ENCODE measurements around the gene CEP41. TPM values are rescaled to one million over a fixed set of nuclear protein-coding genes. Genes with fewer than 3 reads are reported as not detected.
A peak's percentile ranks its signal among the peaks of the same experiment; 100 is the strongest.

CEP41 gene
- polyA plus RNA-seq, 1 donor from 2014 or later, result 47.0 TPM

DNA sequence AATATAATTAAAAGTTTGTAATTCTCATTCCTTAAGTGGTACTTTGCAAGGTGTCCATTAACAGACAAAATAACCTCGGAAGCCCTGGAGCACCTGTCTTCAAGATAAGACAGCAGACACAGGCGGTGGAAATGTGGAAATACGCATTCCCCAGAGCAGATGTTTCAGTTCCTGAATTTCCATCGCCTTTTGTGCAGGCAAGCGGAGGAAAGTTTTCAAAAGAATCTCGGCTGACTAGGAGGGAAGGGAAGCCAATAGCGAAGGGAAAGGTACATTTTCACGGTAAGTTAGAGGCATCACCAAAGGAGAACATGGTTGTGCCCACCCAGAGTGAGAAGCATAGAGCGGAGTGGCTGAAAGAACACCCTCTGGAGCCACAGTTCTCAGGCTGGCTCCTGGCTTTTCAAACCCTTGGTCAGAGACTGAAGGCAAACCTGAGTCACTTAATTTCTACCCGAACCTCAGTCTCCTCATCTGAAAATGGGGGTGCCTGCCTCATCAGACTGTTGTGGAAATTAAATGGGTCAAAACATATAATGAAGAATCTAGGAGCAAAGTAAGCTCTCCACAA is 46.9 kb downstream of the CEP41 start:
- no peaks in the 10 kb centered on the region for H3K9me2 ChIP-seq (ENCODE audit: insufficient read depth, low read length)
- no peak for TF ChIP-seq POLR2AphosphoS5 (IDR thresholded peaks at IDR 0.05)
- no peak for TF ChIP-seq EP300 (conservative IDR thresholded peaks at IDR 0.05; ENCODE audit: poor library complexity, severe bottlenecking)
- no peak for TF ChIP-seq EZH2 (IDR thresholded peaks at IDR 0.05; ENCODE audit: borderline replicate concordance, insufficient read depth, low read length, poor library complexity, severe bottlenecking)
- TF ChIP-seq MXI1 (conservative IDR thresholded peaks at IDR 0.05; ENCODE audit: poor library complexity, severe bottlenecking), result no peak
- TF ChIP-seq, protein P1, sequence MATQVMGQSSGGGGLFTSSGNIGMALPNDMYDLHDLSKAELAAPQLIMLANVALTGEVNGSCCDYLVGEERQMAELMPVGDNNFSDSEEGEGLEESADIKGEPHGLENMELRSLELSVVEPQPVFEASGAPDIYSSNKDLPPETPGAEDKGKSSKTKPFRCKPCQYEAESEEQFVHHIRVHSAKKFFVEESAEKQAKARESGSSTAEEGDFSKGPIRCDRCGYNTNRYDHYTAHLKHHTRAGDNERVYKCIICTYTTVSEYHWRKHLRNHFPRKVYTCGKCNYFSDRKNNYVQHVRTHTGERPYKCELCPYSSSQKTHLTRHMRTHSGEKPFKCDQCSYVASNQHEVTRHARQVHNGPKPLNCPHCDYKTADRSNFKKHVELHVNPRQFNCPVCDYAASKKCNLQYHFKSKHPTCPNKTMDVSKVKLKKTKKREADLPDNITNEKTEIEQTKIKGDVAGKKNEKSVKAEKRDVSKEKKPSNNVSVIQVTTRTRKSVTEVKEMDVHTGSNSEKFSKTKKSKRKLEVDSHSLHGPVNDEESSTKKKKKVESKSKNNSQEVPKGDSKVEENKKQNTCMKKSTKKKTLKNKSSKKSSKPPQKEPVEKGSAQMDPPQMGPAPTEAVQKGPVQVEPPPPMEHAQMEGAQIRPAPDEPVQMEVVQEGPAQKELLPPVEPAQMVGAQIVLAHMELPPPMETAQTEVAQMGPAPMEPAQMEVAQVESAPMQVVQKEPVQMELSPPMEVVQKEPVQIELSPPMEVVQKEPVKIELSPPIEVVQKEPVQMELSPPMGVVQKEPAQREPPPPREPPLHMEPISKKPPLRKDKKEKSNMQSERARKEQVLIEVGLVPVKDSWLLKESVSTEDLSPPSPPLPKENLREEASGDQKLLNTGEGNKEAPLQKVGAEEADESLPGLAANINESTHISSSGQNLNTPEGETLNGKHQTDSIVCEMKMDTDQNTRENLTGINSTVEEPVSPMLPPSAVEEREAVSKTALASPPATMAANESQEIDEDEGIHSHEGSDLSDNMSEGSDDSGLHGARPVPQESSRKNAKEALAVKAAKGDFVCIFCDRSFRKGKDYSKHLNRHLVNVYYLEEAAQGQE (IDR thresholded peaks at IDR 0.05; ENCODE audit: borderline replicate concordance), result no peak
- H2AFZ ChIP-seq (ENCODE audit: low read depth, low read length), result no peak overlapping the region
- H3K9ac ChIP-seq (ENCODE audit: low read length), result no peak overlapping the region
- H4K20me1 ChIP-seq (ENCODE audit: insufficient read depth), result no peaks in the 10 kb centered on the region
- no peaks in the 10 kb centered on the region for H3K9me3 ChIP-seq (ENCODE audit: low read length)
- no peaks in the 10 kb centered on the region for H3K36me3 ChIP-seq (ENCODE audit: insufficient read depth, low read length)
- no peaks in the 10 kb centered on the region for H3K27me3 ChIP-seq (ENCODE audit: insufficient read depth, low read depth, low read length)
- H3K27ac ChIP-seq (ENCODE audit: low read length), result no peak overlapping the region
- no peak overlapping the region for H3K4me3 ChIP-seq (ENCODE audit: low read length)
- H3K4me2 ChIP-seq (ENCODE audit: low read length), result no peak overlapping the region
- no peaks in the 10 kb centered on the region for H3F3A ChIP-seq (ENCODE audit: insufficient read depth, low read length, poor library complexity, severe bottlenecking)
- no peaks in the 10 kb centered on the region for H3K79me2 ChIP-seq (replicated peaks; ENCODE audit: insufficient read depth, low read length)

DNA sequence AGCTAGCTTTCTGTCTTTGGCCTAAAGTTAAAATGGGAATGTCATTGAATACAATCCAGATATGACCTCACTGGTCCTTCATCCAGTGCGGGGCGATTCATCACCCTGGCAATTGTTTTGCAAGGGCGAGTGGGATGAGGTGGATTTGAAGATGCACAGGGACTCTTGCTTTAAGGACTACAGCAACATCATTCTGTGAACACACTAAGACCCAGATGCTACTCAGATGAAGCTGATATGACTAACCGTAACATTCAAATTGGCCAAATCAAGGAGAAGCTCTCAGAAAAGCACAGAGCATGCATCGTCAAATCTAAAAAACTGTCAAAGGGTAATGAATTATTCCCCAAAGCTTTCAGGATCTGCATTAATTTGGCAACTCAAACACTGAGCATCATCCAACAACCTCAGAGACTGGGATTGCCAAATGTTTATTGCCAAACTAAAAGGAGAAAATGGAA is 47.7 kb downstream of the CEP41 start:
- H3K27ac ChIP-seq (ENCODE audit: low read length), result peak overlapping the region; percentile 33
- TF ChIP-seq EZH2 (IDR thresholded peaks at IDR 0.05; ENCODE audit: borderline replicate concordance, insufficient read depth, low read length, poor library complexity, severe bottlenecking), result no peak
- TF ChIP-seq, protein P2, sequence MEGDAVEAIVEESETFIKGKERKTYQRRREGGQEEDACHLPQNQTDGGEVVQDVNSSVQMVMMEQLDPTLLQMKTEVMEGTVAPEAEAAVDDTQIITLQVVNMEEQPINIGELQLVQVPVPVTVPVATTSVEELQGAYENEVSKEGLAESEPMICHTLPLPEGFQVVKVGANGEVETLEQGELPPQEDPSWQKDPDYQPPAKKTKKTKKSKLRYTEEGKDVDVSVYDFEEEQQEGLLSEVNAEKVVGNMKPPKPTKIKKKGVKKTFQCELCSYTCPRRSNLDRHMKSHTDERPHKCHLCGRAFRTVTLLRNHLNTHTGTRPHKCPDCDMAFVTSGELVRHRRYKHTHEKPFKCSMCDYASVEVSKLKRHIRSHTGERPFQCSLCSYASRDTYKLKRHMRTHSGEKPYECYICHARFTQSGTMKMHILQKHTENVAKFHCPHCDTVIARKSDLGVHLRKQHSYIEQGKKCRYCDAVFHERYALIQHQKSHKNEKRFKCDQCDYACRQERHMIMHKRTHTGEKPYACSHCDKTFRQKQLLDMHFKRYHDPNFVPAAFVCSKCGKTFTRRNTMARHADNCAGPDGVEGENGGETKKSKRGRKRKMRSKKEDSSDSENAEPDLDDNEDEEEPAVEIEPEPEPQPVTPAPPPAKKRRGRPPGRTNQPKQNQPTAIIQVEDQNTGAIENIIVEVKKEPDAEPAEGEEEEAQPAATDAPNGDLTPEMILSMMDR (IDR thresholded peaks at IDR 0.05; ENCODE audit: poor library complexity, severe bottlenecking), result no peak
- no peak for TF ChIP-seq SMC3 (conservative IDR thresholded peaks at IDR 0.05; ENCODE audit: poor library complexity)
- no peak for TF ChIP-seq RAD21 (conservative IDR thresholded peaks at IDR 0.05)
- no peak for TF ChIP-seq EP300 (conservative IDR thresholded peaks at IDR 0.05; ENCODE audit: poor library complexity, severe bottlenecking)
- TF ChIP-seq, protein P1 (IDR thresholded peaks at IDR 0.05; ENCODE audit: borderline replicate concordance), result no peak
- TF ChIP-seq MXI1 (conservative IDR thresholded peaks at IDR 0.05; ENCODE audit: poor library complexity, severe bottlenecking), result no peak
- no peak for TF ChIP-seq POLR2AphosphoS5 (IDR thresholded peaks at IDR 0.05)

More for the DNA sequence above, 47.7 kb downstream of the CEP41 start:
- no peaks in the 10 kb centered on the region for H3K79me2 ChIP-seq (replicated peaks; ENCODE audit: insufficient read depth, low read length)
- H3K36me3 ChIP-seq (ENCODE audit: insufficient read depth, low read length), result no peaks in the 10 kb centered on the region
- H4K20me1 ChIP-seq (ENCODE audit: insufficient read depth), result no peaks in the 10 kb centered on the region
- H2AFZ ChIP-seq (ENCODE audit: low read depth, low read length), result no peak overlapping the region
- no peak overlapping the region for H3K4me2 ChIP-seq (ENCODE audit: low read length)
- H3F3A ChIP-seq (ENCODE audit: insufficient read depth, low read length, poor library complexity, severe bottlenecking), result no peaks in the 10 kb centered on the region
- H3K9ac ChIP-seq (ENCODE audit: low read length), result no peak overlapping the region
- no peaks in the 10 kb centered on the region for H3K9me3 ChIP-seq (ENCODE audit: low read length)
- no peak overlapping the region for H3K4me3 ChIP-seq (ENCODE audit: low read length)
- H3K27me3 ChIP-seq (ENCODE audit: insufficient read depth, low read depth, low read length), result no peaks in the 10 kb centered on the region
- H3K9me2 ChIP-seq (ENCODE audit: insufficient read depth, low read length), result no peaks in the 10 kb centered on the region

Measured in neural cell (in vitro differentiated cells).